Measurements from ENCODE around the gene HOXD11. TPM values are rescaled to one million over a fixed set of nuclear protein-coding genes. Genes with fewer than 3 reads are reported as not detected.

The HOXD11 gene
- total RNA-seq, 2 experiments from 2014 or later, result not detected

DNA sequence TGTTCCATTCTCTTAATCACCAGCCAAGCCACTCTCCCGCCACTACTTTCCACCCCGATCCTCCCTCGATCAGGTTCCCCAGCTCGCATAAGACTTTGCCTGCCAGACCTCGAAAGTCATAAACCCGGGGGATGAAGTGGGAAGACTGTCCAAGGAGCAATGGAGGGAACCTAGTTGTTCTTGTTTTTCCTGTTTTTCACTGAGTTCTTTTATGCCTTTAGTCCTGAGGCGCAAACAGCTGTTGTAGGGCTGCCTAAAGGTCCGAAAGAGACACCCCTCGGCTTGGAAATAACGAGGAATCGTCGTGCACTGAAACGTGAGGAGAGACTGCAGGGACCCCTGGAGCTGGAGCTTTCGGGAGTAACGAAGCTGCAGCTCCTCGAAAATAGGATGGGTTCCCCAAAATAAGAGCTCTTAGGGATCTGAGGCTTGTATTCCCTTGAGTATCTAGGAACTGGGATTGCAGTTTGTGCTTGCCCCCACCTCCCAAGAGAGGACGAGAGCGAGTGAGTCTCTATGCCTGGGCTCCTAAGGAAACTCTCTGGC lies 9.2 kb upstream of the HOXD11 start:
- peak overlapping the region; percentile 63 for H3K4me3 ChIP-seq (ENCODE audit: low read depth, low read length, poor library complexity, severe bottlenecking)
- no peak for DNase-seq (ENCODE audit: low spot score)
- TF ChIP-seq, protein P1, sequence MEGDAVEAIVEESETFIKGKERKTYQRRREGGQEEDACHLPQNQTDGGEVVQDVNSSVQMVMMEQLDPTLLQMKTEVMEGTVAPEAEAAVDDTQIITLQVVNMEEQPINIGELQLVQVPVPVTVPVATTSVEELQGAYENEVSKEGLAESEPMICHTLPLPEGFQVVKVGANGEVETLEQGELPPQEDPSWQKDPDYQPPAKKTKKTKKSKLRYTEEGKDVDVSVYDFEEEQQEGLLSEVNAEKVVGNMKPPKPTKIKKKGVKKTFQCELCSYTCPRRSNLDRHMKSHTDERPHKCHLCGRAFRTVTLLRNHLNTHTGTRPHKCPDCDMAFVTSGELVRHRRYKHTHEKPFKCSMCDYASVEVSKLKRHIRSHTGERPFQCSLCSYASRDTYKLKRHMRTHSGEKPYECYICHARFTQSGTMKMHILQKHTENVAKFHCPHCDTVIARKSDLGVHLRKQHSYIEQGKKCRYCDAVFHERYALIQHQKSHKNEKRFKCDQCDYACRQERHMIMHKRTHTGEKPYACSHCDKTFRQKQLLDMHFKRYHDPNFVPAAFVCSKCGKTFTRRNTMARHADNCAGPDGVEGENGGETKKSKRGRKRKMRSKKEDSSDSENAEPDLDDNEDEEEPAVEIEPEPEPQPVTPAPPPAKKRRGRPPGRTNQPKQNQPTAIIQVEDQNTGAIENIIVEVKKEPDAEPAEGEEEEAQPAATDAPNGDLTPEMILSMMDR (conservative IDR thresholded peaks at IDR 0.05; ENCODE audit: low read length), result peak; percentile 38; the same call in 1 of the 2 replicates
- TF ChIP-seq EZH2phosphoT487 (IDR thresholded peaks at IDR 0.05; ENCODE audit: borderline replicate concordance, low read depth, low read length), result no peak
- no peaks in the 10 kb centered on the region for H3K9me3 ChIP-seq (ENCODE audit: low read length)
- BruUV-seq (replicated peaks), result no TSS peak
- no peak overlapping the region for H3K27ac ChIP-seq (ENCODE audit: low read depth, low read length, poor library complexity, severe bottlenecking)
- peaks cover 14% of the 10 kb centered on the region for H3K4me1 ChIP-seq (ENCODE audit: insufficient read depth, low read length, poor library complexity, severe bottlenecking)
- peak overlapping the region; percentile 96 for H2AFZ ChIP-seq (ENCODE audit: low read length)
- no peaks in the 10 kb centered on the region for H3K9me2 ChIP-seq (ENCODE audit: insufficient read depth, low read length)
- H3K4me2 ChIP-seq (ENCODE audit: low read length), result peak overlapping the region; percentile 81
- H3K36me3 ChIP-seq (ENCODE audit: insufficient read depth, low read length), result no peaks in the 10 kb centered on the region
- CTCF ChIA-PET (ENCODE audit: unreplicated experiment), result interaction anchor here (0.5 to 0.6 kb wide), 2 partner anchors 11 to 521 kb away, joined by 3 read pairs; no protein-coding TSS in a partner anchor
- POLR2A ChIA-PET, result interaction anchor here (0.5 to 0.6 kb wide), 2 partner anchors 128 to 408 kb away, joined by 3 read pairs; no protein-coding TSS in a partner anchor
- no peaks in the 10 kb centered on the region for H4K20me1 ChIP-seq (ENCODE audit: insufficient read depth, low read length)
- intact Hi-C loops (cut with micrococcal nuclease; ENCODE audit: unreplicated experiment), result loop anchor here (1.0 kb wide), 2 partner anchors 408 to 732 kb away; no protein-coding TSS in a partner anchor
- H3K79me2 ChIP-seq (ENCODE audit: insufficient read depth, low read depth, low read length), result no peaks in the 10 kb centered on the region

DNA sequence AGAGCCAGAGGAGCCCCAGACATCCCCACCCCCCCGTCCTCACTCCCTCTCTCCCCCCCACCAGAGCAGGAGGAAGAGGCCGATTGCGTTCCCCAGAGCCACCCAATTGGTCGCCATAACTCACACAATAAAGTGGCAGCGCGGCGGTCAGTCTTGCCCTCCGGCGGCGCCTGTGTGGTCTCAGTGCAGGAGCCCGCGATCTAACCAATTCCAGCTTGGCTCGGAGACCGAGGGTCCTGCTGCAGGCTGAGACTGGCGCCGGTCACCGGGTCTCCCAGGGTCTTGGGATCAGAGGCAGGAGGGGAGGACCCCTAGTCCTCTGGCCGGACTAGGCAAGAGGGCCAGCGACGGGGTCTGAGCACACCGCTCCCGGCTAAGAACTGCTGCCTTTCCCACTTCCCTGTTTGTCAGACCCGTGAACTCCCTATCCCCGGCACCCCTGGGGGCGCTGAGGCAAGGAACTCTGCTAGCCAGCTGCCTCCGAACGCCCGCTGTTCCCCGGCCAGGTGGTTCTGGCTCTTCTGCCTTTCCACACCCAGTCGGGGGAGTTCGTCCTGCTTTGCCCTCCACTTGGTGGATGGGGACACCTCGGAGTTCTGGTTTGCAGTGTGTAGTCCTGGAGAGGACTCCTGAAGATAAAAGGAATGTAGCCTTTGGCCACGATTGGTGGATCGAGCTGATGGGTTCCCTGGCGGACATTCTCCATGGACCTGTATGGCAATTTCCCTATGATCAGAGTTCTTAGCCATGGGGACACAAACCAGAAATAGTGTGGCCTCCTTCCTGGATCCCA lies 8.5 kb upstream of the HOXD11 start:
- Histone ChIP-seq H4K20me1 (ENCODE audit: insufficient read depth, low read length) (no peaks in the 10 kb centered on the region), H3K4me3 (ENCODE audit: low read depth, low read length, poor library complexity, severe bottlenecking) (no peak overlapping the region), H3K9me3 (ENCODE audit: low read length) (no peaks in the 10 kb centered on the region), H2AFZ (ENCODE audit: low read length) (no peak overlapping the region), H3K79me2 (ENCODE audit: insufficient read depth, low read depth, low read length) (no peaks in the 10 kb centered on the region), H3K4me2 (ENCODE audit: low read length) (peak overlapping the region; percentile 81; the same call in 1 of the 2 replicates), H3K36me3 (ENCODE audit: insufficient read depth, low read length) (no peaks in the 10 kb centered on the region), H3K4me1 (ENCODE audit: insufficient read depth, low read length, poor library complexity, severe bottlenecking) (peaks cover 14% of the 10 kb centered on the region), H3K9me2 (ENCODE audit: insufficient read depth, low read length) (no peaks in the 10 kb centered on the region), H3K27ac (ENCODE audit: low read depth, low read length, poor library complexity, severe bottlenecking) (no peak overlapping the region)
- TF ChIP-seq, protein P1 (conservative IDR thresholded peaks at IDR 0.05; ENCODE audit: low read length), result no peak
- no peak for TF ChIP-seq EZH2phosphoT487 (IDR thresholded peaks at IDR 0.05; ENCODE audit: borderline replicate concordance, low read depth, low read length)
- intact Hi-C loops (cut with micrococcal nuclease; ENCODE audit: unreplicated experiment), result no loop called here
- DNase-seq (ENCODE audit: low spot score), result no peak
- ChIA-PET CTCF (ENCODE audit: unreplicated experiment) (no interaction called here), POLR2A (interaction anchor here (0.5 kb wide), 1 partner anchor 409 kb away, joined by 3 read pairs; no protein-coding TSS in a partner anchor)
- no TSS peak for BruUV-seq (replicated peaks)
